Testis (tissue), 3 donors: Measurements from ENCODE around the gene FRG2B. TPM values are rescaled to one million over a fixed set of nuclear protein-coding genes. Genes with fewer than 3 reads are reported as not detected.
A peak's percentile ranks its signal among the peaks of the same experiment; 100 is the strongest.
"Not testable (repeated sequence)": the region's sequence is repeated elsewhere in the genome, so short reads cannot be mapped to it uniquely, and the experiment has no call there.

Experiments
- DNase-seq: peaks from one replicate; pipeline ENCODE4 v3.0.0-alpha.2; 2019
- H3K27ac ChIP-seq, 2 donors: fragments of 200-600 bp; sonication (generic); one replicate each; pipeline ENCODE4 v1.5.1; 2019
- H3K27me3 ChIP-seq: fragments of 200-600 bp; sonication (generic); one replicate; pipeline ENCODE4 v1.5.1; 2019
- H3K36me3 ChIP-seq: fragments of 200-600 bp; sonication (generic); one replicate; pipeline ENCODE4 v1.5.1; 2017; ENCODE audit warnings: low read depth; ENCODE audit errors: missing control alignments
- H3K4me1 ChIP-seq: fragments of 200-600 bp; sonication (generic); one replicate; pipeline ENCODE4 v1.5.1; 2019
- H3K4me3 ChIP-seq, 2 donors: fragments of 200-600 bp; sonication (generic); one replicate each; pipeline ENCODE4 v1.5.1; 2017 to 2019
- H3K9me3 ChIP-seq: fragments of 200-600 bp; sonication (generic); one replicate; pipeline ENCODE4 v1.5.1; 2017
- POLR2A ChIP-seq: fragments of 450-650 bp; IDR thresholded peaks from one replicate; pipeline ENCODE4 v1.6.1; 2017; ENCODE audit warnings: antibody characterized with exemption, mild to moderate bottlenecking, moderate library complexity
- WGBS, 2 donors: methylation state at CpG; one replicate each; pipeline ENCODE4 v1.1.5; 2018; 5-methylcytosine and 5-hydroxymethylcytosine counted together
- intact Hi-C: fragments of 100-400 bp; cut with DNase I; formaldehyde crosslinking; loops from one replicate; pipeline ENCODE4 v1.15.1; 2023; ENCODE audit warnings: low total_unique reads
- polyA plus RNA-seq: library from polyadenylated mRNA; stranded (reverse); fragments of 350-450 nt; fragmentation: Illumina TruSeq; extraction: RNeasy Lipid Tissue Mini Kit (QIAGEN cat#74804); gene quantifications from one replicate; pipeline ENCODE4 v1.2.3, GENCODE V29; 2014; ENCODE audit warnings: low read depth, low replicate concordance; ENCODE audit not compliant: insufficient read depth
- total RNA-seq, 2 donors: library from RNA; depleted of rRNA; stranded (reverse); fragments of >200 nt; gene quantifications; one replicate each; pipeline ENCODE4 v1.2.3, GENCODE V29; 2016
- TF ChIP-seq, protein P1 (sequence below), 3 experiments: fragments of 450-650 bp in 2 of 3; fragments of 200-600 bp in 1 of 3; sonication (generic) in 1 of 3; IDR thresholded peaks; one replicate each; pipeline ENCODE4 v1.5.1; 2016 to 2019; ENCODE audit warnings: antibody characterized with exemption in 3 of 3, mild to moderate bottlenecking in 2 of 3, moderate library complexity in 1 of 3

FRG2B gene
- total and polyA plus RNA-seq, 3 donors from 2014 or later = not detected

GRCh38 chr10:133637202-133637845 is 10.7 kb upstream of the FRG2B start:
- WGBS, 2 donors = 0% methylated on average over 8 of the region's 35 CpGs; no CpG with 5 or more reads in 1 of the 2 donors
- H3K4me1 ChIP-seq, H3K36me3 ChIP-seq, intact Hi-C loops, H3K27me3 ChIP-seq, H3K27ac ChIP-seq, H3K9me3 ChIP-seq: not testable (repeated sequence)
- peak overlapping the region in 1 of 2 donors; percentile 39 for H3K4me3 ChIP-seq
- TF ChIP-seq, protein P1, sequence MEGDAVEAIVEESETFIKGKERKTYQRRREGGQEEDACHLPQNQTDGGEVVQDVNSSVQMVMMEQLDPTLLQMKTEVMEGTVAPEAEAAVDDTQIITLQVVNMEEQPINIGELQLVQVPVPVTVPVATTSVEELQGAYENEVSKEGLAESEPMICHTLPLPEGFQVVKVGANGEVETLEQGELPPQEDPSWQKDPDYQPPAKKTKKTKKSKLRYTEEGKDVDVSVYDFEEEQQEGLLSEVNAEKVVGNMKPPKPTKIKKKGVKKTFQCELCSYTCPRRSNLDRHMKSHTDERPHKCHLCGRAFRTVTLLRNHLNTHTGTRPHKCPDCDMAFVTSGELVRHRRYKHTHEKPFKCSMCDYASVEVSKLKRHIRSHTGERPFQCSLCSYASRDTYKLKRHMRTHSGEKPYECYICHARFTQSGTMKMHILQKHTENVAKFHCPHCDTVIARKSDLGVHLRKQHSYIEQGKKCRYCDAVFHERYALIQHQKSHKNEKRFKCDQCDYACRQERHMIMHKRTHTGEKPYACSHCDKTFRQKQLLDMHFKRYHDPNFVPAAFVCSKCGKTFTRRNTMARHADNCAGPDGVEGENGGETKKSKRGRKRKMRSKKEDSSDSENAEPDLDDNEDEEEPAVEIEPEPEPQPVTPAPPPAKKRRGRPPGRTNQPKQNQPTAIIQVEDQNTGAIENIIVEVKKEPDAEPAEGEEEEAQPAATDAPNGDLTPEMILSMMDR (IDR thresholded peaks at IDR 0.05) = peak in 1 of 3 experiments; percentile 16
- DNase-seq = peak; percentile 35

DNA sequence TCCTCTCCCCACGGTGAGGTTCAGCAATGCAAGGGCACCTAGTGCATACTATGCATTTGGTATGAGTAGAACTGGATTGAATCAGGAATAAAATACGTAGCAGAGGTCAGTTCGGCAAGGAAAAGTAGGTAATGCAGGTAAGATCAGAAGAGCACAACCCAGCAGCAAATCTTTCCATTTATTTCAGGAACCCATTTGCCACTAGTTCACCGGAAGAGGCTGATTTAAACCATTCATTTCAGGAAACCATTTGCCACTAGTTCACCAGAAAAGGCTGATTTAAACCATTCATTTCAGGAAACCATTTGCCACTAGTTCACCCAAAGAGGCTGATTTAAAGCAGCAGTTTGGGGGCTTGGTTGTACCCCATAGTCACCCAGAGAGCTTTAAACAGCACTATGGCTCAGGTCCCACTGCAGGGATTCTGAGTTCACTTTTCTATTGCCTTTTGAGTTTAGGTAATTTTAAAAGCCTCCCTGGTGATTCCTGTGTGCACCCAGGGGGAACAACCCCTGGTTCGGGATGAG is 4.2 kb upstream of the FRG2B start:
- H3K27ac ChIP-seq, H3K27me3 ChIP-seq, H3K4me1 ChIP-seq, DNase-seq, H3K9me3 ChIP-seq, H3K36me3 ChIP-seq, intact Hi-C loops, H3K4me3 ChIP-seq: not testable (repeated sequence)
- WGBS, 2 donors = 78 to 81% methylated on average over 3 to 4 of the region's 5 CpGs

DNA sequence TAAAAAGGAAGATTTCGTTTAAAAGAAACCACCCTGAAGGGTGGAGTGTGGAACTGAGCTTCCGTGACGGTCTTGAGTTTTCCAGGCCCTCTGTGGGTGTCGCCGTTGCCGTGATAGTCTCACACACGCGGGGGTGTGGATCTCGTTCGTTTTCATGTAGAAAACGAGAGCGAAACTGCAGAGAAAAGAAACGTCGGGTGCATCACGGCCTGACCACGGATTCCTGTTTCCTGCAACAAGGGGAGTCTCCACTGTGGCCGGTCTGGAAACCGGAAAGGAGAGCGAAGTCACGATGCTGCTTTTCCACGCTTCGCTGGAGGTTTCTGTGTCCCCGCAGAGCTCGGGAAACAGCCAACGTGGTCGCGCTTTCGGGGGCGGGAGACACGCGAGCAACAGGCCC is 4.1 kb downstream of the FRG2B start:
- H3K27ac ChIP-seq, H3K4me1 ChIP-seq, DNase-seq, intact Hi-C loops, H3K4me3 ChIP-seq, H3K27me3 ChIP-seq, H3K36me3 ChIP-seq, H3K9me3 ChIP-seq: not testable (repeated sequence)
- WGBS, 2 donors = 27% methylated on average over 27 of the region's 31 CpGs; no CpG with 5 or more reads in 1 of the 2 donors

GRCh38 chr10:133618851-133619250 is 7.7 kb downstream of the FRG2B start:
- no peak for DNase-seq
- no peaks in the 10 kb centered on the region for H3K36me3 ChIP-seq
- intact Hi-C loops = no loop called here
- WGBS, 2 donors = 60 to 69% methylated on average over 5 to 7 of the region's 7 CpGs
- no peak for TF ChIP-seq POLR2A
- TF ChIP-seq, protein P1 (IDR thresholded peaks at IDR 0.05) = no peak
- no peaks in the 10 kb centered on the region for H3K4me1 ChIP-seq
- H3K27me3 ChIP-seq = no peaks in the 10 kb centered on the region
- H3K9me3 ChIP-seq = no peaks in the 10 kb centered on the region
- H3K27ac ChIP-seq = no peak overlapping the region
- H3K4me3 ChIP-seq = no peak overlapping the region

DNA sequence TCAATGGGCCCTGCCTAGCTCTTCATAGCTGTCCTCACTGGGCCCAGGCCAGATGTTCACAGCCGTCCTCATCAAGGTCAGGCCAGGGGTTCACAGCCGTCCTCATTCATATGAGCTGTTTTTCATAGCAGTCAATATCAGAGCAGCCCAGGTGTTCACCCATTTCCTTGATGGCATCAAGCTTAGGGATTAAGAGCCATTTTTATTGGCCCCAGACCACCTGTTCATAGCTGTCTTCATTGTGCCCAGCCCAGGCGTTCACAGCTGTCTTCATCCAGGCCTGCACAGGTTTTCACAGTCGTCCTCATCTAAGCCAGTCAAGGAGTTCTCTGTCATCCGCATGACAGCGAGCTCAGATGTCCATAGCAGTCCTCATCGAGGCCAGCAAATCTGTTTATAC is 9.4 kb downstream of the FRG2B start:
- 79 to 87% methylated on average over 6 to 7 of the region's 7 CpGs for WGBS, 2 donors
- H3K36me3 ChIP-seq = no peaks in the 10 kb centered on the region
- no peaks in the 10 kb centered on the region for H3K9me3 ChIP-seq
- intact Hi-C loops = no loop called here
- H3K4me1 ChIP-seq = no peaks in the 10 kb centered on the region
- H3K27ac ChIP-seq = no peak overlapping the region
- no peak for DNase-seq
- H3K27me3 ChIP-seq = no peaks in the 10 kb centered on the region
- TF ChIP-seq POLR2A = no peak
- TF ChIP-seq, protein P1 (IDR thresholded peaks at IDR 0.05) = no peak
- no peak overlapping the region for H3K4me3 ChIP-seq
